Gastrocnemius medialis (tissue), 4 donors: Measurements from ENCODE around the gene RNF207. TPM values are rescaled to one million over a fixed set of nuclear protein-coding genes. Genes with fewer than 3 reads are reported as not detected.

ENCODE experiments used
- ATAC-seq, 2 donors: fragments of 150-250 bp; one replicate each; pipeline ENCODE4 v1.9.1; 2016
- DNase-seq, 2 donors: peaks; one replicate each; pipeline ENCODE4 v3.0.0-alpha.2; 2019
- H3K27ac ChIP-seq, 4 donors: fragments of 200-600 bp; sonication (generic); 1 replicate in 1 of 4; 2 replicates in 3 of 4; pipeline ENCODE4 v1.5.1; 2016 to 2018; ENCODE audit warnings: mild to moderate bottlenecking in 2 of 4, moderate library complexity in 1 of 4
- H3K27me3 ChIP-seq, 3 donors: fragments of 200-600 bp; sonication (generic) in 2 of 3; 1 replicate in 1 of 3; 2 replicates in 2 of 3; pipeline versions ENCODE4 v1.5.1 to v1.6.0; 2016 to 2019; ENCODE audit warnings: mild to moderate bottlenecking in 1 of 3, moderate library complexity in 1 of 3
- H3K36me3 ChIP-seq, 2 donors: fragments of 200-600 bp; sonication (generic) in 1 of 2; one replicate each; pipeline ENCODE4 v1.5.1; 2017 to 2018
- H3K4me1 ChIP-seq, 2 donors: fragments of 200-600 bp; sonication (generic) in 1 of 2; one replicate each; pipeline ENCODE4 v1.5.1; 2016 to 2017; ENCODE audit warnings: mild to moderate bottlenecking in 2 of 2
- H3K4me3 ChIP-seq, 4 donors: fragments of 200-600 bp; sonication (generic) in 3 of 4; 1 replicate in 1 of 4; 2 replicates in 3 of 4; pipeline ENCODE4 v1.5.1; 2016 to 2019; ENCODE audit warnings: mild to moderate bottlenecking in 2 of 4
- H3K9me3 ChIP-seq, 3 donors: fragments of 200-600 bp; sonication (generic) in 2 of 3; 1 replicate in 1 of 3; 2 replicates in 2 of 3; pipeline ENCODE4 v1.5.1; 2016 to 2019
- POLR2A ChIP-seq, 2 donors: fragments of 450-650 bp; IDR thresholded peaks; one replicate each; pipeline ENCODE4 v1.6.1; 2017; ENCODE audit warnings: antibody characterized with exemption in 2 of 2, mild to moderate bottlenecking in 2 of 2, moderate library complexity in 2 of 2
- in situ Hi-C, 4 donors: fragments of 200-750 bp; cut with MboI; loops; one replicate each; pipeline versions ENCODE4 v1.15.0 to v1.8.0; 2017; ENCODE audit warnings: low sequenced_read_pairs in 4 of 4
- intact Hi-C: fragments of 100-400 bp; cut with DNase I; formaldehyde crosslinking; loops from one replicate; pipeline ENCODE4 v1.15.1; 2023; ENCODE audit warnings: low total_unique reads
- total RNA-seq, 4 donors: library from RNA; depleted of rRNA; stranded (reverse); fragments of >200 nt; gene quantifications; one replicate each; pipeline versions ENCODE4 v1.1.0 to v1.2.3, GENCODE V29; 2016
- TF ChIP-seq, protein P1 (sequence below), 5 experiments: fragments of 450-650 bp in 3 of 5; fragments of 200-600 bp in 2 of 5; sonication (generic) in 2 of 5; IDR thresholded peaks in 4 of 5; conservative IDR thresholded peaks in 1 of 5; 1 replicate in 4 of 5; 2 replicates in 1 of 5; pipeline ENCODE4 v1.5.1; 2016 to 2019; ENCODE audit warnings: antibody characterized with exemption in 5 of 5, mild to moderate bottlenecking in 3 of 5, moderate library complexity in 3 of 5

The RNF207 gene
- total RNA-seq, 4 donors from 2014 or later, result 0.29 to 4.7 (median 0.99) TPM

DNA sequence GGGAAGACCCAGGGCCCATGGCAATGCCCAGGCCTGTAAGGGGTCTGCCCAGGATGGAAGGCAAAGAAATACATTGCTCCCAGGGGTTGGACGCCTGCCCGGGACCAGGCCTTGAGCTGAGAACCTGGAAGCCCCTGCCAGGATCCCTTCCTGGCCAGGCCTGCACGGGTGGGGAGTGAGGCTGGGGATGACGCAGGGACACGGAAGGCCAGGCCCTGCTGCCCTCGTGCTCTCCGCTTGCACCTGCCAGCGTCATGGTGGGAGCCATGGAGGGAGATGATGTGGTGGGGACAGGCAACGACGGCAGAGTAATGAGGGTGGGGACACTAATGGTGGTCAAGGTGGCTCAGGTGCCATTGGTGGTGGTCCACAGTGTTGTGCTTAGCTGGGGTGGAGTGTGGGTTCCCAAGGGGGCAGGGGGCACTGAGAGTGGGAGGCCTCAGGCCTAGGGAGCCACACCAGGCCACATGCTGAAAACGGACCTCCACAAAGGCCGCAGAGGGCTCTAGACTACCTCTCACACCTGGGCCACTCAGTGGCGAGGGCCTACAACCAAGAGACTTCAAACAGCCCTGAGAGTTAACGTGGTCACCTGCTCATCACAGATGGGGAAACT, 42.4 kb downstream of the RNF207 start:
- peaks cover 31 to 60% (median 45%) of the 10 kb centered on the region in 3 donors for H3K27me3 ChIP-seq
- DNase-seq, result no peak
- no peak overlapping the region for H3K4me3 ChIP-seq
- no peak overlapping the region for H3K27ac ChIP-seq
- H3K36me3 ChIP-seq, result no peaks in the 10 kb centered on the region
- intact Hi-C loops (loop anchor here (5.0 kb wide), 1 partner anchor 34 kb away; no protein-coding TSS in a partner anchor), in situ Hi-C loops (loop anchor here (5.0 to 25.0 kb wide), 4 partner anchors 97 to 164 kb away; partner anchors contain the start of genes ESPN (in 1 of the 4) and HES2 (in 1 of the 4))
- no peaks in the 10 kb centered on the region for H3K4me1 ChIP-seq
- H3K9me3 ChIP-seq, result no peaks in the 10 kb centered on the region
- TF ChIP-seq, protein P1, sequence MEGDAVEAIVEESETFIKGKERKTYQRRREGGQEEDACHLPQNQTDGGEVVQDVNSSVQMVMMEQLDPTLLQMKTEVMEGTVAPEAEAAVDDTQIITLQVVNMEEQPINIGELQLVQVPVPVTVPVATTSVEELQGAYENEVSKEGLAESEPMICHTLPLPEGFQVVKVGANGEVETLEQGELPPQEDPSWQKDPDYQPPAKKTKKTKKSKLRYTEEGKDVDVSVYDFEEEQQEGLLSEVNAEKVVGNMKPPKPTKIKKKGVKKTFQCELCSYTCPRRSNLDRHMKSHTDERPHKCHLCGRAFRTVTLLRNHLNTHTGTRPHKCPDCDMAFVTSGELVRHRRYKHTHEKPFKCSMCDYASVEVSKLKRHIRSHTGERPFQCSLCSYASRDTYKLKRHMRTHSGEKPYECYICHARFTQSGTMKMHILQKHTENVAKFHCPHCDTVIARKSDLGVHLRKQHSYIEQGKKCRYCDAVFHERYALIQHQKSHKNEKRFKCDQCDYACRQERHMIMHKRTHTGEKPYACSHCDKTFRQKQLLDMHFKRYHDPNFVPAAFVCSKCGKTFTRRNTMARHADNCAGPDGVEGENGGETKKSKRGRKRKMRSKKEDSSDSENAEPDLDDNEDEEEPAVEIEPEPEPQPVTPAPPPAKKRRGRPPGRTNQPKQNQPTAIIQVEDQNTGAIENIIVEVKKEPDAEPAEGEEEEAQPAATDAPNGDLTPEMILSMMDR (IDR thresholded peaks at IDR 0.05 in 4 of 5, conservative IDR thresholded peaks at IDR 0.05 in 1 of 5), result no peak
- no peak for TF ChIP-seq POLR2A (IDR thresholded peaks at IDR 0.05)
- no peak for ATAC-seq

DNA sequence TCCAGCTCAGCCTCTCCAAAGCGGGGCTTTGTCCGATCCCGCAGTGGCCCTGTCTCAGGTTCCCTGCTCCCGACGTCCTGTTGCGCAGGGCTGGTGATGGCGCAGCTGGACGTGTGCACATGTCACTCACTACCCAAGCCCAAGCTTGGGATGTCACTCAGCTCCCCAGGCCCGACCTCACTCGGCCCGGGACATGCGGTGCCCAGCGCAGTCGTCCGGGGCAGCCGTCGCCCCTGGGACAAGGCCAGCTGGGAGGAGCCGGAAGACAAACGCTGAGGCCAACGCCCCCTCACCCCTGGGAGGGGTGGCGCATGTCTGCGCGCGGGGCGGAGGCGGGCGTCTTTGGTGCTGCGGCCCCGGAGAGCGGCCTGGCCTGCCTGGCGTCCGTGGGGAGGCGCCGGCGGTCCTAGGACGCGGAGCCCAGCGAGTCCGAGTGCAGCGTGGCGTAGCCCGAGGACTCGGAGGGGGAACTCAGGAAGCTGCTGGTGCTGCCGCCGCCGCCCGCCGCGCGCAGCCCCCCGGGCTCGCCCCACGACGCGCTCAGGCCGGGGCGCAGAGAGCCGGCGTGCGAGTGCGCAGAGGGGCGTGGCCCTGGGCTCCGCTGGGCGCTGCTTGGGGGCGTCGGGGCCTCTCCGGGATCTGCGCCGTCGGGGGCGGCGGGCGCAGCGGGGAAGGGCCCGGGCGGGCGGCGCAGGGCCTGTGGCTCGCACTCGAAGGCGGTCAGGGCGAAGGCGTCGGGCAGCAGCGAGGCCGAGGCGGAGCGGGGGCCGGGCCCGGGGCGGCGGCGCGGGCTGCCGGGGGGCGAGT, 43.2 kb downstream of the RNF207 start:
- ATAC-seq (no peak), DNase-seq (no peak)
- H3K27me3 ChIP-seq, result peaks cover 22 to 51% (median 36%) of the 10 kb centered on the region in 3 donors
- no peaks in the 10 kb centered on the region for H3K36me3 ChIP-seq
- H3K27ac ChIP-seq, result no peak overlapping the region
- H3K4me1 ChIP-seq, result no peaks in the 10 kb centered on the region
- TF ChIP-seq, protein P1 (IDR thresholded peaks at IDR 0.05 in 4 of 5, conservative IDR thresholded peaks at IDR 0.05 in 1 of 5), result no peak
- no peak for TF ChIP-seq POLR2A (IDR thresholded peaks at IDR 0.05)
- intact Hi-C loops, result loop anchor here (5.0 kb wide), 1 partner anchor 33 kb away; no protein-coding TSS in a partner anchor
- in situ Hi-C loops, result loop anchor here (5.0 to 25.0 kb wide), 4 partner anchors 96 to 163 kb away; partner anchors contain the start of genes ESPN (in 1 of the 4) and HES2 (in 1 of the 4)
- no peak overlapping the region for H3K4me3 ChIP-seq
- no peaks in the 10 kb centered on the region for H3K9me3 ChIP-seq

GRCh38 chr1:6249739-6250689, 44.1 kb downstream of the RNF207 start:
- Histone ChIP-seq H3K9me3 (no peaks in the 10 kb centered on the region), H3K36me3 (no peaks in the 10 kb centered on the region), H3K4me1 (no peaks in the 10 kb centered on the region), H3K4me3 (no peak overlapping the region), H3K27ac (no peak overlapping the region), H3K27me3 (peaks cover 22 to 46% (median 29%) of the 10 kb centered on the region in 3 donors)
- TF ChIP-seq POLR2A (IDR thresholded peaks at IDR 0.05), result no peak
- TF ChIP-seq, protein P1 (IDR thresholded peaks at IDR 0.05 in 4 of 5, conservative IDR thresholded peaks at IDR 0.05 in 1 of 5), result no peak
- no peak for DNase-seq
- ATAC-seq, result no peak
- in situ Hi-C loops, result loop anchor here (5.0 to 25.0 kb wide), 4 partner anchors 95 to 162 kb away; partner anchors contain the start of genes ESPN (in 1 of the 4) and HES2 (in 1 of the 4)
- intact Hi-C loops, result loop anchor here (5.0 kb wide), 1 partner anchor 32 kb away; no protein-coding TSS in a partner anchor

DNA sequence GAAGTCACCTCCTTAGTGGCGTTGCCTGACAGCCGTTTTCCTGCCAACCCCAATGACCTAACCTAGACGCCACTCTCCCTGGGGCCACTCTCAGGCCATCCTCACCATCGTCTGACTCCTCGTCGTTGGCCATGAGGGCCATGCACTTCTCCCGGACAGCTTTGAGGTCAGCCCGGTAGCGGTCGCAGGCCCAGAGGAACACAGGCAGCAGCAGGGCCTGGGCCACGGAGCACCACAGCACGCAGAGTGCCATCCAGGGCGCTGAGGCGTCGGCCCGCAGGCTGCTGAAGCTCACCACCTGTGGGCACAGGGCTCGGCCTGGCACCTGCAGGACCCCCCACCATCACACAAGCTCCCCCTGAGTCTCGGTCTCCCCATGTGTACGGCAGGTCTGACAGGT, 45.3 kb downstream of the RNF207 start:
- in situ Hi-C loops (loop anchor here in 2 of 4 donors (10.0 kb wide), 2 partner anchors 94 to 154 kb away; no protein-coding TSS in a partner anchor), intact Hi-C loops (no loop called here)
- Histone ChIP-seq H3K4me3 (no peak overlapping the region), H3K27me3 (peaks cover 17 to 35% (median 18%) of the 10 kb centered on the region in 3 donors), H3K4me1 (no peaks in the 10 kb centered on the region), H3K27ac (no peak overlapping the region), H3K9me3 (no peaks in the 10 kb centered on the region), H3K36me3 (no peaks in the 10 kb centered on the region)
- DNase-seq, result no peak
- no peak for TF ChIP-seq POLR2A (IDR thresholded peaks at IDR 0.05)
- TF ChIP-seq, protein P1 (IDR thresholded peaks at IDR 0.05 in 4 of 5, conservative IDR thresholded peaks at IDR 0.05 in 1 of 5), result no peak
- no peak for ATAC-seq
